Measurements from ENCODE around the gene LAMB1.

DNA sequence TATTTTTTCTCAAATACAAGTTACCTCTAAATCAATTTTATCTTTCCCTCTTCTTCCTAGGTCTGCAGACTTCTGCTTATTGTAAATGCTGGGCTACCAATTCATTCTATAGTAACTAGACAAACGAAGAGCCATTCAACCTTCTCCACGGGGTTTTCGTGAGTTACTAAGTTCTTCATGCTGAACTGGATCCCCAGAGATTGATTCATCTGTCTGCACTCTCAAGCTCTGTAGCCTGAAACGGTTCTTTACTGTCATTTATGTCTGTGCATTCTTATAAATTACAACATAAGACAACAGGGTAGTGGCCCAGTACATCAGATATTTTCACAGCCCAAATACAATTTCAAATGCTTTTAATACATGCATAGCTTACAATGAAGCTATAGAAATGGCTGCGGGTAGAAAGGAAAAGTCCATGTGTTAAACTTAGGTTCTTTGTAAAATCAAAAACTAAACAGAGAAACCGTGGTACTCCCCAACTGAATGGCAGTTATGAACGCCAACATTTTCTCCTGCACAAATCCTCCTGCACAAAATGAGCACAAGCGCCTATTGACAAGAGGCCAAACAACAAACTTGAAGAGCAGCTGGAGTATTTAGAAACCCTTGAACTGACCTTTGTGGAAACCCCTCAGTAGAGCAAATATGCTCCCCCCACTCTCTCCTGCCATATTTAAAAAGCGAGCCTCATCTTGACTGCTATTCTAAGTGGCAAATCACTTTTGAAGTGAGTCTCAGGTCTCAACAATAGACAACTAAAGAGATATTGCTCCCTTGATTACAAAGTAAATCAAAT is 20.7 kb downstream of the LAMB1 start:
- TF ChIP-seq, protein P1, sequence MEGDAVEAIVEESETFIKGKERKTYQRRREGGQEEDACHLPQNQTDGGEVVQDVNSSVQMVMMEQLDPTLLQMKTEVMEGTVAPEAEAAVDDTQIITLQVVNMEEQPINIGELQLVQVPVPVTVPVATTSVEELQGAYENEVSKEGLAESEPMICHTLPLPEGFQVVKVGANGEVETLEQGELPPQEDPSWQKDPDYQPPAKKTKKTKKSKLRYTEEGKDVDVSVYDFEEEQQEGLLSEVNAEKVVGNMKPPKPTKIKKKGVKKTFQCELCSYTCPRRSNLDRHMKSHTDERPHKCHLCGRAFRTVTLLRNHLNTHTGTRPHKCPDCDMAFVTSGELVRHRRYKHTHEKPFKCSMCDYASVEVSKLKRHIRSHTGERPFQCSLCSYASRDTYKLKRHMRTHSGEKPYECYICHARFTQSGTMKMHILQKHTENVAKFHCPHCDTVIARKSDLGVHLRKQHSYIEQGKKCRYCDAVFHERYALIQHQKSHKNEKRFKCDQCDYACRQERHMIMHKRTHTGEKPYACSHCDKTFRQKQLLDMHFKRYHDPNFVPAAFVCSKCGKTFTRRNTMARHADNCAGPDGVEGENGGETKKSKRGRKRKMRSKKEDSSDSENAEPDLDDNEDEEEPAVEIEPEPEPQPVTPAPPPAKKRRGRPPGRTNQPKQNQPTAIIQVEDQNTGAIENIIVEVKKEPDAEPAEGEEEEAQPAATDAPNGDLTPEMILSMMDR (IDR thresholded peaks at IDR 0.05 in 2 of 3, conservative IDR thresholded peaks at IDR 0.05 in 1 of 3; ENCODE audit: borderline replicate concordance in 1 of 3, insufficient read depth in 1 of 3, low read depth in 2 of 3, low read length in 2 of 3), result no peak
- TF ChIP-seq TCF7L2 (IDR thresholded peaks at IDR 0.05; ENCODE audit: borderline replicate concordance, extremely low read depth, insufficient read depth, insufficient read length) (no peak), POLR2A (IDR thresholded peaks at IDR 0.05; ENCODE audit: borderline replicate concordance, extremely low read depth, insufficient read depth, insufficient read length) (no peak), RAD21 (IDR thresholded peaks at IDR 0.05; ENCODE audit: low read depth) (no peak), CBX3 (IDR thresholded peaks at IDR 0.05; ENCODE audit: low read depth) (no peak), EZH2 (IDR thresholded peaks at IDR 0.05) (no peak), EZH2phosphoT487 (IDR thresholded peaks at IDR 0.05; ENCODE audit: borderline replicate concordance) (no peak)
- TF ChIP-seq, protein P2, sequence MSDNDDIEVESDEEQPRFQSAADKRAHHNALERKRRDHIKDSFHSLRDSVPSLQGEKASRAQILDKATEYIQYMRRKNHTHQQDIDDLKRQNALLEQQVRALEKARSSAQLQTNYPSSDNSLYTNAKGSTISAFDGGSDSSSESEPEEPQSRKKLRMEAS (IDR thresholded peaks at IDR 0.05), result no peak

Data from HCT116 (cell line).